ENCODE measurements around the gene SPTBN5.

DNA sequence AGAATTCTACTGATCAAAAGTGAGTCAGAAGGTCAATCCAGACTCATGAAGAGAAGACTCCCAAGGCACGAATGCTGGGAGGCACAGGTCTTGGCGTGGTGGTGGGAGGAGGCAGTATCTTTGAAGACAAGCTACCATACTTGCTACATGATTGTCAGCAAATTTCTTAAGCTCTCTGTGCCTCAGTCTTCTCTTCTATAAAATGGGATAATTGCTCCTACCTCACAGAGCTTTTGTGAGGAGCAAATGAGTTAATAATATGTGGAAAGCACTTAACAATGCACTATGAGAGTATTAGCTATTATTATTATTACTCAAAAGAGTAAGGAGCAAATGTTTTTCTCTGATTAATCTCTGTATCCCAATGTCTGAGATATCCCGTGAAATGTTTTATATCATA lies 42.3 kb upstream of the SPTBN5 start:
- TF ChIP-seq POLR2AphosphoS5 (IDR thresholded peaks at IDR 0.05; ENCODE audit: low read depth, low read length) (no peak), TAF1 (IDR thresholded peaks at IDR 0.05; ENCODE audit: borderline replicate concordance, insufficient read depth, low read length) (no peak)
